Mesendoderm (in vitro differentiated cells): ENCODE measurements around the gene TWIST2.

Experiments
- DNase-seq: peaks from one replicate; pipeline ENCODE4 v3.0.0; 2013
- H2AK5ac ChIP-seq: 2 replicates; pipeline ENCODE4 v1.6.1; 2013; ENCODE audit warnings: low read length, inconsistent platforms
- H2BK120ac ChIP-seq: 2 replicates; pipeline ENCODE4 v1.6.1; 2013; ENCODE audit warnings: low read depth, mild to moderate bottlenecking, low read length, moderate library complexity, mixed read lengths
- H2BK15ac ChIP-seq: replicated peaks from 2 replicates; pipeline ENCODE4 v1.6.1; 2013; ENCODE audit warnings: low read depth, mild to moderate bottlenecking, moderate library complexity
- H2BK5ac ChIP-seq: 2 replicates; pipeline ENCODE4 v1.6.1; 2013; ENCODE audit warnings: low read length, inconsistent platforms
- H3K18ac ChIP-seq: 2 replicates; pipeline ENCODE4 v1.6.1; 2013; ENCODE audit warnings: mild to moderate bottlenecking, low read length, mixed read lengths
- H3K23ac ChIP-seq: one replicate; pipeline ENCODE4 v1.6.1; 2013; ENCODE audit warnings: low read length
- H3K27ac ChIP-seq: 2 replicates; pipeline ENCODE4 v1.5.1; 2013; ENCODE audit warnings: low read depth, mild to moderate bottlenecking, inconsistent platforms, low read length, moderate library complexity
- H3K27me3 ChIP-seq: 2 replicates; pipeline ENCODE4 v1.6.1; 2013; ENCODE audit warnings: low read length, control low read depth, mild to moderate bottlenecking, inconsistent platforms; ENCODE audit not compliant: insufficient read depth, poor library complexity
- H3K36me3 ChIP-seq: 2 replicates; pipeline ENCODE4 v1.6.1; 2013; ENCODE audit warnings: low read length, inconsistent platforms; ENCODE audit not compliant: control insufficient read depth, insufficient read depth
- H3K4ac ChIP-seq: one replicate; pipeline ENCODE4 v1.6.1; 2013; ENCODE audit warnings: low read depth, mild to moderate bottlenecking, low read length, moderate library complexity
- H3K4me1 ChIP-seq: 2 replicates; pipeline ENCODE4 v1.6.1; 2013; ENCODE audit warnings: low read depth, low read length, inconsistent platforms; ENCODE audit not compliant: control insufficient read depth
- H3K4me2 ChIP-seq: 2 replicates; pipeline ENCODE4 v1.6.1; 2013; ENCODE audit warnings: low read length
- H3K4me3 ChIP-seq: 2 replicates; pipeline ENCODE4 v1.5.1; 2013; ENCODE audit warnings: mild to moderate bottlenecking, low read length
- H3K56ac ChIP-seq: one replicate; pipeline ENCODE4 v1.6.1; 2013; ENCODE audit warnings: low read length
- H3K79me1 ChIP-seq: 2 replicates; pipeline ENCODE4 v1.6.1; 2013; ENCODE audit warnings: low read length, inconsistent platforms
- H3K79me2 ChIP-seq: 2 replicates; pipeline ENCODE4 v1.6.1; 2013; ENCODE audit warnings: mild to moderate bottlenecking, low read length; ENCODE audit not compliant: control insufficient read depth, insufficient read depth
- H3K9ac ChIP-seq: 2 replicates; pipeline ENCODE4 v1.6.1; 2013; ENCODE audit warnings: low read length, inconsistent platforms
- H4K5ac ChIP-seq: one replicate; pipeline ENCODE4 v1.6.1; 2013; ENCODE audit warnings: low read length
- H4K8ac ChIP-seq: one replicate; pipeline ENCODE4 v1.6.1; 2013; ENCODE audit warnings: low read depth, mild to moderate bottlenecking, control low read depth, low read length, moderate library complexity
- WGBS: extraction: QIAGEN DNeasy Blood & Tissue Kit; methylation state at CpG from one replicate; pipeline ENCODE4 v1.1.7; 2013; ENCODE audit warnings: low lambda C conversion rate, missing lambda C conversion rate; ENCODE audit not compliant: insufficient coverage; ENCODE audit errors: extremely low coverage; 5-methylcytosine and 5-hydroxymethylcytosine counted together

The TWIST2 gene

GRCh38 chr2:238872628-238873380, 24.9 kb downstream of the TWIST2 start:
- H3K79me1 ChIP-seq = no peaks in the 10 kb centered on the region
- no peak overlapping the region for H2AK5ac ChIP-seq
- peak overlapping the region; percentile 3 for H3K27ac ChIP-seq
- no peaks in the 10 kb centered on the region for H3K27me3 ChIP-seq
- H3K36me3 ChIP-seq = no peaks in the 10 kb centered on the region
- H3K56ac ChIP-seq = no peak overlapping the region
- no peak overlapping the region for H3K4me3 ChIP-seq
- no peak overlapping the region for H3K9ac ChIP-seq
- H3K4ac ChIP-seq = no peak overlapping the region
- WGBS = no CpG with 5 or more reads among the region's 13 CpGs
- no peak overlapping the region for H3K23ac ChIP-seq
- no peak overlapping the region for H2BK120ac ChIP-seq
- H3K4me1 ChIP-seq = no peaks in the 10 kb centered on the region
- no peak overlapping the region for H4K5ac ChIP-seq
- no peak overlapping the region for H4K8ac ChIP-seq
- H2BK15ac ChIP-seq = no peak overlapping the region
- DNase-seq = peak; percentile 47
- H2BK5ac ChIP-seq = no peak overlapping the region
- H3K18ac ChIP-seq = no peak overlapping the region
- H3K4me2 ChIP-seq = no peak overlapping the region
- no peaks in the 10 kb centered on the region for H3K79me2 ChIP-seq

DNA sequence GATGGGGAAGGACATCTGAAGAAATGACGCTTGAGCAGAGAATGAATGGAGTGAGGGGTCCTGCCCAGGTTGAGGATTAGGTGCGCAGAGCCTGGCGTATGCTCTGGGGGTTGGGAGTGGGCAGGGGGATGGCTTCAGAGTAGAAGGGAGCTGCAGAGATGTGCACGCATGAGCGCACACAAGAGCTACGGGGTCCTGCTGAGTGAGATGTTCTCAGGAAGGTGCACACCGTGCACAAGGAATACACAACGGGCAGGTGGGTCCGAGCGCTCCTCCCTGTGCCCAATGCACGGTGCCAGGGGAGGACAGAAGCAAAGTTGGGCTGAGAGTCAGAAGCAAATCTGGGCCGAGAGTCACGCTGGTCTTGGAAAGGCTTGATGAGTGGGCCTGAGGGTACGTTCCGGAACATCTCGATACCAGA, 25.5 kb downstream of the TWIST2 start:
- no peak overlapping the region for H4K5ac ChIP-seq
- H2BK15ac ChIP-seq = no peak overlapping the region
- no peak overlapping the region for H3K4ac ChIP-seq
- DNase-seq = no peak
- no peak overlapping the region for H2BK5ac ChIP-seq
- H3K56ac ChIP-seq = no peak overlapping the region
- H3K4me1 ChIP-seq = no peaks in the 10 kb centered on the region
- no peak overlapping the region for H2AK5ac ChIP-seq
- H3K79me2 ChIP-seq = no peaks in the 10 kb centered on the region
- H3K4me3 ChIP-seq = no peak overlapping the region
- WGBS = no CpG with 5 or more reads among the region's 16 CpGs
- H4K8ac ChIP-seq = no peak overlapping the region
- no peak overlapping the region for H3K4me2 ChIP-seq
- H3K23ac ChIP-seq = no peak overlapping the region
- no peak overlapping the region for H3K18ac ChIP-seq
- H3K79me1 ChIP-seq = no peaks in the 10 kb centered on the region
- H2BK120ac ChIP-seq = no peak overlapping the region
- no peaks in the 10 kb centered on the region for H3K36me3 ChIP-seq
- no peak overlapping the region for H3K9ac ChIP-seq
- H3K27me3 ChIP-seq = no peaks in the 10 kb centered on the region
- H3K27ac ChIP-seq = no peak overlapping the region

DNA sequence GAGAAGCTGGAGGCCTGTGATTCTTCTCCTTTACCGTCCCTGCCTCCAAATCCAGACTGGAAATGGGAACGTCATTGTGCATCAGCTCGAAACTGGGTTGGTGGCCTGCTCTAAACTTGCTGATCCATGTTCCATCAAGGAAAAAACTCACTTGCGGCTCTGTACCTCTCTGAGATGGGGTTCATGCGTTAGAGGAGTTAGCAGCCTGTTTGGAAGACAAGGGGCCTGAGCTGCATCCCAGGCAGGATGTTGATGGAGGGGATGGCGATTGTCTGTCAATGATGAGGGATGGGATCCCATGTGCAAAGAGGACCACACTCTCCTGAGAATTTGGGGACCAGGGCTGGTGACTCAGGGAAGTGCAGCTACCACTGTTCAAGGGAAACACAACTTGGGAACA, 26.0 kb downstream of the TWIST2 start:
- no peak overlapping the region for H2BK5ac ChIP-seq
- no peak overlapping the region for H2AK5ac ChIP-seq
- DNase-seq = no peak
- H3K36me3 ChIP-seq = no peaks in the 10 kb centered on the region
- H3K9ac ChIP-seq = no peak overlapping the region
- H3K79me2 ChIP-seq = no peaks in the 10 kb centered on the region
- no peak overlapping the region for H2BK15ac ChIP-seq
- no peak overlapping the region for H3K27ac ChIP-seq
- H3K23ac ChIP-seq = no peak overlapping the region
- no peak overlapping the region for H3K4ac ChIP-seq
- H3K4me1 ChIP-seq = no peaks in the 10 kb centered on the region
- WGBS = no CpG with 5 or more reads among the region's 6 CpGs
- H4K8ac ChIP-seq = no peak overlapping the region
- H3K4me2 ChIP-seq = no peak overlapping the region
- no peak overlapping the region for H3K56ac ChIP-seq
- no peak overlapping the region for H2BK120ac ChIP-seq
- H3K4me3 ChIP-seq = no peak overlapping the region
- no peak overlapping the region for H4K5ac ChIP-seq
- H3K18ac ChIP-seq = no peak overlapping the region
- no peaks in the 10 kb centered on the region for H3K27me3 ChIP-seq
- H3K79me1 ChIP-seq = no peaks in the 10 kb centered on the region

- no peak overlapping the region for H3K4ac ChIP-seq
- no peak overlapping the region for H3K27ac ChIP-seq
- H4K5ac ChIP-seq = no peak overlapping the region
- H3K23ac ChIP-seq = no peak overlapping the region
- no CpG with 5 or more reads among the region's 11 CpGs for WGBS
- H2BK120ac ChIP-seq = no peak overlapping the region
- DNase-seq = no peak
- H2BK15ac ChIP-seq = no peak overlapping the region
- no peak overlapping the region for H3K18ac ChIP-seq
- H3K27me3 ChIP-seq = no peaks in the 10 kb centered on the region
- H3K4me3 ChIP-seq = no peak overlapping the region
- no peaks in the 10 kb centered on the region for H3K79me2 ChIP-seq
- H3K4me1 ChIP-seq = no peaks in the 10 kb centered on the region
- no peaks in the 10 kb centered on the region for H3K36me3 ChIP-seq
- H3K79me1 ChIP-seq = no peaks in the 10 kb centered on the region
- H4K8ac ChIP-seq = no peak overlapping the region
- H2AK5ac ChIP-seq = no peak overlapping the region
- H2BK5ac ChIP-seq = no peak overlapping the region
- H3K9ac ChIP-seq = no peak overlapping the region
- H3K4me2 ChIP-seq = no peak overlapping the region
- no peak overlapping the region for H3K56ac ChIP-seq
These were observed 26.6 kb downstream of the TWIST2 start for GRCh38 chr2:238874330-238875050.

DNA sequence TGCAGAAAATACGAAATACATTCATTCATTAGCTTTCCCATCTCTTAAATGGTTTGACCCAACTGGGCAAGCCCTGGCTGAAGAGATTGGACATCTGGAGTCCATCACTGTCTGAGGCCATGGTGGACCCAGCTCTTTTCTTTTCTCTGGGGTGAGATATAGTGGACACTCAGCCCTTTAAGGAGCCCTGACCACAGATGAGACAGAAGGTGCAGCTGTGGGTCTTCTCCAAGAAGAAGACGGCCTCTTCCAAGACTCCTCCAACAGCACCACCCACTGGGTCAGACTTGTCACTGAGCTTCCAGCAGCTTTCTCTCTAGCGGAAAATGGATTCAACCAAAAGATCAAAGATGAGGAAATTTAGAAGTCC, 27.2 kb downstream of the TWIST2 start:
- no peaks in the 10 kb centered on the region for H3K79me2 ChIP-seq
- no peak overlapping the region for H3K4me3 ChIP-seq
- H2AK5ac ChIP-seq = no peak overlapping the region
- no CpG with 5 or more reads among the region's 3 CpGs for WGBS
- no peak overlapping the region for H2BK5ac ChIP-seq
- H3K27me3 ChIP-seq = no peaks in the 10 kb centered on the region
- no peaks in the 10 kb centered on the region for H3K79me1 ChIP-seq
- no peak overlapping the region for H2BK15ac ChIP-seq
- no peak overlapping the region for H3K18ac ChIP-seq
- H3K4ac ChIP-seq = no peak overlapping the region
- H2BK120ac ChIP-seq = no peak overlapping the region
- no peaks in the 10 kb centered on the region for H3K4me1 ChIP-seq
- H3K23ac ChIP-seq = no peak overlapping the region
- H3K9ac ChIP-seq = no peak overlapping the region
- no peak overlapping the region for H4K5ac ChIP-seq
- no peak overlapping the region for H3K27ac ChIP-seq
- H3K36me3 ChIP-seq = no peaks in the 10 kb centered on the region
- no peak overlapping the region for H4K8ac ChIP-seq
- H3K56ac ChIP-seq = no peak overlapping the region
- DNase-seq = peak; percentile 55
- no peak overlapping the region for H3K4me2 ChIP-seq
